ENCODE results near the gene SLC35E1.

SLC35E1 gene

DNA sequence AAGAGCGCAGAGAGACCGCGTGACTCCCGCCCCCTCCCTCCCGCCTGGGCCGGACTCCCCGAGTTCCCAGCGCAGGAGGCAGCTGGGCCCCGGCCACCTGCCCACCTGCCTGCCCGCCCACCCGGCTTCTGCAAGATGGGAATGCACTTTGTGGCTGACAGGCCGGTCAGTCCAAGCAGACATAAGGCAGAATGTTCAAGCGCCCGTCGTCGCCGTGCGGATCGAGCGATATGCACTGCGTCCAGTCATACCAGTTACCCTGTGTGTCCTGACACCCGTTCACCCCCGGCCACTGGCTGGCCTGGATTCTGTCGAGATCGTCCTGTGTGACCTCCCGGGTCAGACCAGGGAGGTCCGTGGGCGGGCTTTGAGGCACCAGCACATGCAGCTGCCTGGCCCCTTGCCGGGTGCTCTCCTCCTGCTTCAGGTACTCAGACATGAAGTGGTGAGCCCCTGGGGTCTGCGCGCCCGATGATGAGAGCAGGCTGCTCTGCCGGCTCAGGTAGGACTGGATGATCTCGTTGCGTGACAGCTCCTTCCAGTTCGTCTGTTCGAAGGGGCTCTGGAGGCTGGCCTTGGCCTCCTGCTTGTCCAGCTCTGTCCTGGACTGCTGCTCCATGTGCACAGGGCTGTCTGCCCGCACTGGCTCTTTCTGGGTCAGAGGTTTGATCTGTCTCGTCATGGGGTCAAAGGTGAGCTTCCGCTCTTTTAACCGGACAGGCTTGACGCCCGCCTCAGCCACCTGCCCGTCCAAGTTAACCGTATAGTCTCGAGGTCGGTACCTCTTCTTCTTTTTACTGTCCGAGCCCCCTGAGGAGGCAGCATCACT lies 3.9 kb upstream of the SLC35E1 start:
- Histone ChIP-seq H3K9ac (ENCODE audit: low read depth, low read length) (no peak overlapping the region), H3K27ac (ENCODE audit: low read length) (no peak overlapping the region), H3K4me3 (ENCODE audit: low read length) (no peak overlapping the region), H3K27me3 (ENCODE audit: insufficient read depth, low read length) (no peaks in the 10 kb centered on the region), H3K4me1 (ENCODE audit: insufficient read depth, low read length) (0 out of 2 replicates have a peak, but pooled peaks cover 5% of the 10 kb centered on the region), H3K36me3 (ENCODE audit: insufficient read depth, low read depth, low read length) (peaks cover 35% of the 10 kb centered on the region), H3K9me3 (ENCODE audit: insufficient read depth, low read depth, low read length) (no peaks in the 10 kb centered on the region)

DNA sequence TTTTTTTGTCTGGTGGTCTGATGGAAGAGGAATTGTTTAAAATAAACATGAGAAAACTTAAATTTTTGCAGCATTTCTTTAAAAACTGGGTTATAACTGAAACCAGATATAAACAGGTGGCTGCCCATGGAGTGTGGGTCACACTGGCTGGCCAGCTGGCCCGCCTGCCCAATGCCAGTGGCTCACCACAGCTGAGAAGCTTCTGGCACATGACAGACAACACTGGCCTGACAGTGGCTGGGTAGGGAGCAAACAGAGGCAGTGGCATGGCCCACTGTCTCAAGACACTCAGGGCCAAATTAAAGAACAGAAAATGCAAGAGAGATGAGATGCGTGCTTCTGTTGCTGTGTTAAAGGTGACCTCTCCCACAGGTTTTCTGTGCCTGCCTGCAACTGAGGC lies 3.1 kb upstream of the SLC35E1 start:
- H3K9ac ChIP-seq (ENCODE audit: low read depth, low read length): no peak overlapping the region
- no peaks in the 10 kb centered on the region for H3K9me3 ChIP-seq (ENCODE audit: insufficient read depth, low read depth, low read length)
- H3K27ac ChIP-seq (ENCODE audit: low read length): no peak overlapping the region
- peaks cover 39% of the 10 kb centered on the region for H3K36me3 ChIP-seq (ENCODE audit: insufficient read depth, low read depth, low read length)
- no peaks in the 10 kb centered on the region for H3K27me3 ChIP-seq (ENCODE audit: insufficient read depth, low read length)
- H3K4me1 ChIP-seq (ENCODE audit: insufficient read depth, low read length): 0 out of 2 replicates have a peak, but pooled peaks cover 5% of the 10 kb centered on the region
- H3K4me3 ChIP-seq (ENCODE audit: low read length): no peak overlapping the region

DNA sequence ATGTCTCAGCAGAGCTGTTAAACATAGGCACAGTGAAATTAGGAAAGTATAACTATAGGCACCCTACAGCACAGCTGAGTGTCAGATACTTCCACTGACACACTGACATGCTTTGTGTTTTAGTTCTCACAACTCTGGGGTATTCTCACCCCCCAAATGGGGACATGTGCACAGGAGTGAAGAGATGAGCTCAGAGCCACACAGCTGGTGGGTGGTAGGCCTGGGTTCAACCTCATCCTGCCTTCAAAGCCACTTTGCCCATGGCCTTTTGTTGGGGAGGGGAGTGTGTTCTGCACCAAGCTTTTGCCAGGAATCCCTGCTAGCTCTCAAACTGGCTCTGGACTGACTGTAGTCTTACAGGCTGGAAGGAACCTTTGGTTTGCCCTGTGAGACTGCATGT lies 1.7 kb upstream of the SLC35E1 start:
- H3K4me3 ChIP-seq (ENCODE audit: low read length): no peak overlapping the region
- H3K9me3 ChIP-seq (ENCODE audit: insufficient read depth, low read depth, low read length): no peaks in the 10 kb centered on the region
- no peak overlapping the region for H3K9ac ChIP-seq (ENCODE audit: low read depth, low read length)
- H3K27ac ChIP-seq (ENCODE audit: low read length): no peak overlapping the region
- H3K27me3 ChIP-seq (ENCODE audit: insufficient read depth, low read length): no peaks in the 10 kb centered on the region
- 0 out of 2 replicates have a peak, but pooled peaks cover 5% of the 10 kb centered on the region for H3K4me1 ChIP-seq (ENCODE audit: insufficient read depth, low read length)
- peaks cover 46% of the 10 kb centered on the region for H3K36me3 ChIP-seq (ENCODE audit: insufficient read depth, low read depth, low read length)

DNA sequence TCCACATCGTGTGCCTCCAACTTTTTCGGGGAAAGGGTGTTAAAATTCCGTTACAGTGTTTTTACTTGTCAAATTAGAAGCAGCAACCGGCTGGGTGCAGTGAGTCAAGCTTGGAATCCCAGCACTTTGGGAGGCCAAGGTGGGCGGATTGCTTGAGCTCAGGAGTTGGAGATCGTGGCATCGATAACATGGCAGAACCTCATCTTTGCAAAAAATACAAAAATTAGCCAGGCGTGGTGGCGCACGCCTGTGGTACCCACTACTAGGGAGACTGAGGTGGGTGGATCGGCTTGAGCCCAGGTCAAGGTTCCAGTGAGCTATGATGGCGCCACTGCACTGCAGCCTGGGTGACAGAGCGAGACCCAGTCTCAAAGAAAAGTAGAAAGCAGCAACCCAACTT lies 1.1 kb upstream of the SLC35E1 start:
- Histone ChIP-seq H3K36me3 (ENCODE audit: insufficient read depth, low read depth, low read length) (peaks cover 50% of the 10 kb centered on the region), H3K4me3 (ENCODE audit: low read length) (peak overlapping the region; percentile 89), H3K27ac (ENCODE audit: low read length) (no peak overlapping the region), H3K9ac (ENCODE audit: low read depth, low read length) (peak overlapping the region; percentile 82; the same call in 1 of the 2 replicates), H3K4me1 (ENCODE audit: insufficient read depth, low read length) (0 out of 2 replicates have a peak, but pooled peaks cover 5% of the 10 kb centered on the region), H3K27me3 (ENCODE audit: insufficient read depth, low read length) (no peaks in the 10 kb centered on the region), H3K9me3 (ENCODE audit: insufficient read depth, low read depth, low read length) (no peaks in the 10 kb centered on the region)

DNA sequence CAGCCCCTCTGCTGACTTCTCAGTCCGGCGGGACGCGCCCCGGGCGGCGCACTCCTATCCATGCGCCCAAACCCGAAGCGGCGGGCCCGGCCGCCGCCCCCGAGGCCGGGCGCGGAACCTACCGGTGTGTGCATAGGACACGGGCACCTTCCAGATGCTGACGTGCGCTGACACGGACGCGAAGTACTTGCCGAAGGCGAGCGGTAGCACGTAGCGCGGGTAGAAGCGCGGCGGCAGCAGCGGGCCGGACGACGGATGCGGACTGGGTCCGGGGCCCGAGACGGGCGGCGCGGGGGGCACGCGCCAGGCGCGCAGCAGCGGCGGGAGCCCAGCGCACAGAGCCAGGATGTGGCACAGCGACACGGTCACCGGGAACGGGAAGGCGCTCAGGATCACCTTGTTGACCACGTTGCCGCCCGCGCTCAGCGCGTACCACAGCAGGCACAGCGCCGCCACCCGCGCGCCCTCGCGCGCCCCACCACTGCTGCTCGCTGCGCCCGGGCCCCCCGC lies 338 bp downstream of the SLC35E1 start:
- Histone ChIP-seq H3K9ac (ENCODE audit: low read depth, low read length) (peak overlapping the region; percentile 81; the same call in 1 of the 2 replicates), H3K36me3 (ENCODE audit: insufficient read depth, low read depth, low read length) (peaks cover 58% of the 10 kb centered on the region), H3K27me3 (ENCODE audit: insufficient read depth, low read length) (no peaks in the 10 kb centered on the region), H3K9me3 (ENCODE audit: insufficient read depth, low read depth, low read length) (no peaks in the 10 kb centered on the region), H3K4me3 (ENCODE audit: low read length) (peak overlapping the region; percentile 86), H3K4me1 (ENCODE audit: insufficient read depth, low read length) (0 out of 2 replicates have a peak, but pooled peaks cover 5% of the 10 kb centered on the region), H3K27ac (ENCODE audit: low read length) (no peak overlapping the region)

DNA sequence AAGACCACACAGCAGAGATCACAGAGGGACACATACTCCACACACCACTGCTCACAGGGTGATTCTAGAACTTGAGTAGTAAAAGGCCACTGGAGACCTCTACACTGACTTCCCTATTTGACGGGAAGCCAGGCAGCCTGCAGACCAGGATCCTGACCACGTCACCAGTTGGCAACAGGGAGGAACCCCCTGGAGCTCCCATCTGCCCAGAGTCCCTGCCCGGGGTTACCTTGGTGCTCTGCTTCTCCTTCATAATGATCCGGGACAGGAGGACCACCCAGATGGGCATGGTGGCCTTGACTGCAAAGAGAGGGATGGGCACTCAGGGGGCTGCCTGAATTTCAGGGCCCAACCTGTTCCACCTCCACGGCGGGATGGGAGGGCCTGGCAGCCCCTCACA lies 932 bp downstream of the SLC35E1 start:
- H3K9ac ChIP-seq (ENCODE audit: low read depth, low read length): peak overlapping the region; percentile 81; the same call in 1 of the 2 replicates
- no peak overlapping the region for H3K27ac ChIP-seq (ENCODE audit: low read length)
- no peaks in the 10 kb centered on the region for H3K27me3 ChIP-seq (ENCODE audit: insufficient read depth, low read length)
- H3K9me3 ChIP-seq (ENCODE audit: insufficient read depth, low read depth, low read length): no peaks in the 10 kb centered on the region
- H3K4me1 ChIP-seq (ENCODE audit: insufficient read depth, low read length): 0 out of 2 replicates have a peak, but pooled peaks cover 5% of the 10 kb centered on the region
- peak overlapping the region; percentile 86 for H3K4me3 ChIP-seq (ENCODE audit: low read length)
- peaks cover 59% of the 10 kb centered on the region for H3K36me3 ChIP-seq (ENCODE audit: insufficient read depth, low read depth, low read length)

DNA sequence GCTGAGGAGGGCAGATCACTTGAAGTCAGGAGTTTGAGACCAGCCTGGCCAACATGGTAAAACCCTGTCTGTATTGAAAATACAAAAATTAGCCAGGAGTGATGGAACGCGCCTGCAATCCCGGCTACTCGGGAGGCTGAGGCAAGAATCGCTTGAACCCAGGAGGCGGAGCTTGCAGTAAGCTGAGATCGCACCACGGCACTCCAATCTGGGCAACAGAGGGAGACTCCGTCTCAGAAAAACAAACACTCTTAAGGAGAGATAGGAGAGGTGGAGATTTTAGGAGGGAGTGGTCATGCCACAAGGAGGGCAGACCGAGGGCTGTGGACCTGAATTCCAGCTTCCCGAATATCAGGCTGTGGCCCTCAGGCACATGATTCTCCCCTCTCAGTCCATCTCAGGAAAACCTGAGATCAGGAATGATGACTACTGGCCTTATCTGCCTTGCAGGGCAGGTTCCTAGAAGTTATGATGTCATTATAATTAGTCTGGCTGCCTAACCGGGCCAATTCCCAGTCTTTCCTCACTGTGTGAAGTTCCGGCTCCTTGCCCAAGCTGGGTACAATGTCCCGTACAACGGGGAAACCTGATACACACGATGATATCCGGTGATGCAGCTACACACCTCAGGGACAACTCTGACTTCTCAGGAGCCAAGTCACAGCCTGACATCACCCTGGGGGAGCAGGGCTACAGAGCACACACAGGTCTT lies 2.5 kb downstream of the SLC35E1 start:
- H3K27ac ChIP-seq (ENCODE audit: low read length): no peak overlapping the region
- no peaks in the 10 kb centered on the region for H3K27me3 ChIP-seq (ENCODE audit: insufficient read depth, low read length)
- peaks cover 54% of the 10 kb centered on the region for H3K36me3 ChIP-seq (ENCODE audit: insufficient read depth, low read depth, low read length)
- no peak overlapping the region for H3K4me3 ChIP-seq (ENCODE audit: low read length)
- no peak overlapping the region for H3K9ac ChIP-seq (ENCODE audit: low read depth, low read length)
- no peaks in the 10 kb centered on the region for H3K9me3 ChIP-seq (ENCODE audit: insufficient read depth, low read depth, low read length)
- 0 out of 2 replicates have a peak, but pooled peaks cover 5% of the 10 kb centered on the region for H3K4me1 ChIP-seq (ENCODE audit: insufficient read depth, low read length)

DNA sequence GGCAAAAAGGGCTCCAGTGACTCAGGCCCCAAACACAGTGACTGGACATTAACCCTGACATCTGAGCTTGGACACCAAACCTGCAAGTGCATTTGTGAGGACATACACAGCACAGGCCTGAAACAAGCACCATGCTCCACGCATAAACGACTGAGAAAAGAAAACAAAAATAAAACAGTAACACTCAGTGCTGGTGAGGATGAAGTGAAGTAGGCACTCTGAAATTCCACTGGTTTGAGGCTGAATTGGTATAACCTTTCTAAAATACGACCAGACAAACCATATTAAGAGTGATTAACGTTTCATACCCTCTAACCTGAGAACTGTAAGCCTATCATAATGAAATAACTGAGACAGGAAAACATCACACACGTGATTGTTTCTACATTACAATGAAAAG lies 5.5 kb downstream of the SLC35E1 start:
- Histone ChIP-seq H3K4me1 (ENCODE audit: insufficient read depth, low read length) (0 out of 2 replicates have a peak, but pooled peaks cover 5% of the 10 kb centered on the region), H3K36me3 (ENCODE audit: insufficient read depth, low read depth, low read length) (peaks cover 71% of the 10 kb centered on the region), H3K27me3 (ENCODE audit: insufficient read depth, low read length) (no peaks in the 10 kb centered on the region), H3K9ac (ENCODE audit: low read depth, low read length) (no peak overlapping the region), H3K4me3 (ENCODE audit: low read length) (no peak overlapping the region), H3K27ac (ENCODE audit: low read length) (no peak overlapping the region), H3K9me3 (ENCODE audit: insufficient read depth, low read depth, low read length) (no peaks in the 10 kb centered on the region)

DNA sequence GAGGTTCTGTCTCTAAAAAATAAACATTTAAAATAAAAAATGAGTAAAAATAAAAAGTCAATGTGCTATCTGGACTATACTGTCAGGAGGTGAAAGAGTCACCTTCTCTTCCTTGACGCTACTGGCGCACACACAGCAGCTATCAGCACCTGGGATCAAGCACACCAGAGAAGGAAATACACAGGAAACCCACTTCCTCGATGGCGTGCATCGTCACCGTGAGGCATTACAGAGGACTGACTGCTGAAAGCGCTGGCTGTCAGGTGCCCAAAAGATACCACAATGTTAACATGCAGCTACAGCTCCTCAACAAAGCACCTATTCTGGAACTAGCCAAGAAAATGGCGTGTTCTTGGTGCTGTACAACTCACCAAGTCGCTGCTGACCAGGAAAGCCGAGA lies 6.1 kb downstream of the SLC35E1 start:
- no peak overlapping the region for H3K27ac ChIP-seq (ENCODE audit: low read length)
- 0 out of 2 replicates have a peak, but pooled peaks cover under 1% of the 10 kb centered on the region for H3K4me1 ChIP-seq (ENCODE audit: insufficient read depth, low read length)
- H3K36me3 ChIP-seq (ENCODE audit: insufficient read depth, low read depth, low read length): peaks cover 76% of the 10 kb centered on the region
- H3K27me3 ChIP-seq (ENCODE audit: insufficient read depth, low read length): no peaks in the 10 kb centered on the region
- no peak overlapping the region for H3K9ac ChIP-seq (ENCODE audit: low read depth, low read length)
- no peaks in the 10 kb centered on the region for H3K9me3 ChIP-seq (ENCODE audit: insufficient read depth, low read depth, low read length)
- H3K4me3 ChIP-seq (ENCODE audit: low read length): no peak overlapping the region

DNA sequence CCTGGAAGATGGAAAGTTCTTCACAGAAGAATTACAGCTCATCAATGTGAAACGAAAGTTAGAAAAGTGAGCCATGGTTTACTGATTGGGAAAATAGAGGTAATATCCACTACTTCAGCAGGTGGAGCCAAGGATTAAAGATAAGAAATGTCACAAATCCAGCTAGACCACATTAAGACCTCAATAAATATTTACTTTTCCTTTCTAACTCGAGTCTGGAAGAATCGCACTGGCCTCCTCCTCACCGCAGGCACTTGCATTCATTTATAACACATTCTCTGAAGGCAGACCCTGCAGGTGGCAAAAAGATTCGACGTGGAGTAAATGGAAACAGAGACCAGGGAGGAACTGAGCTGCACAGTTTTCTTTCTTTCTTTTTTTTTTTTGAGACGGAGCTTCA lies 7.4 kb downstream of the SLC35E1 start:
- Histone ChIP-seq H3K9ac (ENCODE audit: low read depth, low read length) (no peak overlapping the region), H3K36me3 (ENCODE audit: insufficient read depth, low read depth, low read length) (peaks cover 77% of the 10 kb centered on the region), H3K4me3 (ENCODE audit: low read length) (no peak overlapping the region), H3K4me1 (ENCODE audit: insufficient read depth, low read length) (no peaks in the 10 kb centered on the region), H3K27ac (ENCODE audit: low read length) (no peak overlapping the region), H3K27me3 (ENCODE audit: insufficient read depth, low read length) (no peaks in the 10 kb centered on the region), H3K9me3 (ENCODE audit: insufficient read depth, low read depth, low read length) (no peaks in the 10 kb centered on the region)

DNA sequence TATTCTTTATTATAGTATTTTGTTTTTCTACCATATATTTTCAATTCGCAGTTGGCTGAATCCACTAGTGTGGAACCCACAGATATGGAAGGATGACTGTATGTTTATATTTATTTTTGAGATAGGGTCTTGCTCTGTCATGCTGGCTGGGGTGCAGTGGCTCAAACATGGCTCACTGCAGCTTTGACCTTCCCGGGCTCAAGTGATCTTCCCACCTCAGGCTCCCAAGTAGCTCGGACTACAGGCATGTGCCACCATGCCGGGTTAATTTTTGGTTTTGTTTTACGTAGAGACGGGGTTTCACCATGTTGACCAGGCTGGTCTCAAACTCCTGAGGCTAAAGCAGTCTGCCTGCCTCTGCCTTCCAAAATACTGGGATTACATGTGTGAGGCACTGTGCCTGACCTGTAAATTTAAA lies 9.6 kb downstream of the SLC35E1 start:
- Histone ChIP-seq H3K36me3 (ENCODE audit: insufficient read depth, low read depth, low read length) (peaks cover 67% of the 10 kb centered on the region), H3K9me3 (ENCODE audit: insufficient read depth, low read depth, low read length) (no peaks in the 10 kb centered on the region), H3K4me1 (ENCODE audit: insufficient read depth, low read length) (no peaks in the 10 kb centered on the region), H3K4me3 (ENCODE audit: low read length) (no peak overlapping the region), H3K27me3 (ENCODE audit: insufficient read depth, low read length) (no peaks in the 10 kb centered on the region), H3K27ac (ENCODE audit: low read length) (no peak overlapping the region), H3K9ac (ENCODE audit: low read depth, low read length) (no peak overlapping the region)

Measured in iPS-20b (cell line).